ENCODE results near the gene HAS3. TPM values are rescaled to one million over a fixed set of nuclear protein-coding genes. Genes with fewer than 3 reads are reported as not detected.

The HAS3 gene, protein sequence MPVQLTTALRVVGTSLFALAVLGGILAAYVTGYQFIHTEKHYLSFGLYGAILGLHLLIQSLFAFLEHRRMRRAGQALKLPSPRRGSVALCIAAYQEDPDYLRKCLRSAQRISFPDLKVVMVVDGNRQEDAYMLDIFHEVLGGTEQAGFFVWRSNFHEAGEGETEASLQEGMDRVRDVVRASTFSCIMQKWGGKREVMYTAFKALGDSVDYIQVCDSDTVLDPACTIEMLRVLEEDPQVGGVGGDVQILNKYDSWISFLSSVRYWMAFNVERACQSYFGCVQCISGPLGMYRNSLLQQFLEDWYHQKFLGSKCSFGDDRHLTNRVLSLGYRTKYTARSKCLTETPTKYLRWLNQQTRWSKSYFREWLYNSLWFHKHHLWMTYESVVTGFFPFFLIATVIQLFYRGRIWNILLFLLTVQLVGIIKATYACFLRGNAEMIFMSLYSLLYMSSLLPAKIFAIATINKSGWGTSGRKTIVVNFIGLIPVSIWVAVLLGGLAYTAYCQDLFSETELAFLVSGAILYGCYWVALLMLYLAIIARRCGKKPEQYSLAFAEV
- 0.11 and 0.25 TPM in 2 replicates for polyA plus RNA-seq

DNA sequence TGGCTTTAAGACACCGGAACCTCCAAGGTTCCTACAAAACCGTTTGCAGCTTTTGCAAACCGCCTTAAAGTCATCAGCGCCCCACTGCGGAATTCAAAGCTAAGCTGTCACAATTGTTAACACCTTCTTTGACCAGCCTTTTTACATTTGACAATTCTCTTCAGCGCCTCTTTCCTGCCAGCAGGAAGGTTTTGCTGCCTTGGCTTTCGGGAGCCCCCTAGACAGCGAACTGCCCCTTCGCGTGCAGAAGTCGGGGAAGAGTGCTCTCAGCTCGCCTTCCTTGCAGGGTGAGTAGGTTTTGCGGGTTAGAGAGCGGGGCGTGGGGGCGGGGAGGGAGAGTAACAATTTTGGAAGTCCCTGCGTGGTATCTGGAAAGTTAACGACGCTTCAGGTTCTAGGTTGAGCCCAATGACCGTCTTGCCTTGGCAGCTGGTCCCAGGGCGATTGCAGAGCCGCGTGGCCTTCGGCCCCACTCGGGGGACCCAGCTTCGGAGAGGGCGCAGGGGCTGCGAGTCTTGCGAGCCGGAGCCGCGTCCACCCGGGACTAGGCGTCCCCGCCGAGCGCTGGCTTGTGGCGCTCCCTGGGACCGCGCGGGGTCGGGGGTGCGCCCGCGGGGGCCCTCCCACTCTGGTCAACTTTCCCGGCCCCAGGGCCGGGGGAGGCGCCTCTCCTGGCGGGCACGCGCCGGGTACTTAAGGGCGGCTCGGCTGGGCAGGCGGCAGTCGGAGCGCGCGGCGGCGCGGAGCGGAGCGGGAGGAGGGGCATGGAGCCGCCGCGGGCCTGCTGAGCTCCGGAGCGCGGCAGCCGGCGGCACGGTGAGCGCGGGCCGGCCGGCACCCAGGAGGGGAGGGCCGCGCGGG is at the start of gene HAS3:
HAS3 (plus strand) TSS at position 153 of the 861 bp plus-strand sequence. CDS start 3,743 bp downstream, outside the sequence.

DNA sequence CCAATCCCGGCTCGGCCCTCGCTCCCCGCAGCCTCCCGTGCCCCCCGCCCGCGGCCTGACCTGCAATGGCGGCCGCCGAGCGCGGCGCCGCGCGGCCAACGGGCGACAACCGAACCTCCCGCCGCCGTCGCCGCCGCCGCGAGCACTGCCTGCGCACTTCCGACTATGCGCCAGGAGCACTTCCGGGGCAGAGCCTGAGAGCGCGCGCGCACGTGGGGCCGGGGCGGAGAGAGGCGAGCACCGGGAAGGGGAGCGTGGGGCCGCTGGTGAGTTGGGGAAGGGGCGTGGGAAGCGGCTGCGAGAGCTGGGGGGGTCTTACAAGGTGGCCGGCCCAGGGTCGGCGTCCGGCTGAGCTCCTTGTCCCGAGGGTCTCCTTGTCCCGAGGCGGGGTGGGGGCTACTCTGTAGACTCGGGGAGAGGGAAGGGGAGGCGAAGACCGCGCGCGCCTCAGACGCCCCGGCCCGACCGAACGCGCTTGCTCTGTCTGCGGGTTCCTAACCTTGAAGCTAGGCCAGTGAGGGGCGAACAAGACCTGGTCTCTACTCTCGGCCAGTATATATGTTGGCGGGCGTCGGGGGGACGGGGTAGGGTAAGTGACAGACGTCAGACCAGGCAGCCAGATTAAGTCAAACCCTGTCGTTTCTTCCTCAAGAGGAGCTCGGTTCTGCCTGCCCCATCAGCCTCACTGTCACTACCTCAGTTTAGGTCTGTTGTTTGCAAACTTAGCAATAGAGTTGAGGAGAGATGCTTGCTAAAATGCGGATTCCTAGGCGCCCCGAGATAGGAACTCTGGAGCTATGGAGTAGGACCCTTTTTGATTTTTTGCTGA is 27.2 kb downstream of the HAS3 start, which contains the start of the genes CHTF8 and UTP4:
CHTF8 (minus strand) TSS at position 165 of the 829 bp plus-strand sequence. CDS start 11,130 bp downstream, outside the sequence.
UTP4 (plus strand) TSS at position 226 of the 829 bp plus-strand sequence. CDS start 811 bp downstream, outside the sequence.

Other genes starting within 250 kb of the HAS3 start
- 1.3 and 1.6 TPM in 2 replicates for gene CHTF8, start 26.9 kb downstream of the HAS3 start, polyA plus RNA-seq
- gene UTP4, start 27.0 kb downstream of the HAS3 start, polyA plus RNA-seq, result 21.9 and 30.9 TPM in 2 replicates
- gene SNTB2, start 81.5 kb downstream of the HAS3 start, polyA plus RNA-seq, result 0.71 and 3.8 TPM in 2 replicates
- 13.2 and 17.3 TPM in 2 replicates for gene VPS4A, start 205.7 kb downstream of the HAS3 start, polyA plus RNA-seq
- gene PDF, start 224.9 kb downstream of the HAS3 start, polyA plus RNA-seq, result 0.73 and 1.5 TPM in 2 replicates
- gene COG8, start 233.9 kb downstream of the HAS3 start, polyA plus RNA-seq, result 1.9 and 3.9 TPM in 2 replicates
- gene NIP7, start 234.1 kb downstream of the HAS3 start, polyA plus RNA-seq, result 8.2 and 11.3 TPM in 2 replicates
- gene TMED6, start 246.1 kb downstream of the HAS3 start, polyA plus RNA-seq, result not detected in 2 replicates

Data from Purkinje cell (primary cell).